OCI-LY1 (cell line): ENCODE results near the gene RANBP17.

Experiments used
- EZH2 ChIP-seq: fragments of 200-600 bp; sonication (generic), shearing (Covaris generic); IDR thresholded peaks from 2 replicates; pipeline ENCODE4 v1.8.0; 2017; ENCODE audit warnings: borderline replicate concordance, mixed run types, mild to moderate bottlenecking, antibody characterized with exemption, low read length, moderate library complexity, mixed read lengths
- TF ChIP-seq, protein P1 (sequence below): fragments of 200-600 bp; sonication (generic), shearing (Covaris generic); IDR thresholded peaks from 2 replicates; pipeline ENCODE4 v1.5.1; 2017; ENCODE audit warnings: mild to moderate bottlenecking, antibody characterized with exemption, low read length, moderate library complexity, mixed read lengths

DNA sequence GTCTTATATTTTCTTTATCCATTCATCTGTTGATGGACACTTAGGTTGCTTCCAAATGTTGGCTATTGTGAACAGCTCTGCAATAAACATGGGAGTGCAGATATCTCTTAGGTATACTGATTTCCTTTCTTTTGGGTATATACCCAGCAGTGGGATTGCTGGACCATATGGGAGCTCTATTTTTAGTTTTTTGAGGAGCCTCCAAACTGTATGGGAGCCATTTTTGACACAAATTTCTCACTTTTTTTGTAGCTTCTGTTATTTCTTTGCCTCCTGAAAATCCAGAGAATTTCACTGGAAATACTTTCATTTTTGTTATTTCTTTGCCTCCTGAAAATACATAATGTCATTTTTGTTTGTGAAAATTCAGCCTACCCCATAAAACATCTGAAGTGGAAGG, 15.0 kb upstream of the RANBP17 start:
- TF ChIP-seq, protein P1, sequence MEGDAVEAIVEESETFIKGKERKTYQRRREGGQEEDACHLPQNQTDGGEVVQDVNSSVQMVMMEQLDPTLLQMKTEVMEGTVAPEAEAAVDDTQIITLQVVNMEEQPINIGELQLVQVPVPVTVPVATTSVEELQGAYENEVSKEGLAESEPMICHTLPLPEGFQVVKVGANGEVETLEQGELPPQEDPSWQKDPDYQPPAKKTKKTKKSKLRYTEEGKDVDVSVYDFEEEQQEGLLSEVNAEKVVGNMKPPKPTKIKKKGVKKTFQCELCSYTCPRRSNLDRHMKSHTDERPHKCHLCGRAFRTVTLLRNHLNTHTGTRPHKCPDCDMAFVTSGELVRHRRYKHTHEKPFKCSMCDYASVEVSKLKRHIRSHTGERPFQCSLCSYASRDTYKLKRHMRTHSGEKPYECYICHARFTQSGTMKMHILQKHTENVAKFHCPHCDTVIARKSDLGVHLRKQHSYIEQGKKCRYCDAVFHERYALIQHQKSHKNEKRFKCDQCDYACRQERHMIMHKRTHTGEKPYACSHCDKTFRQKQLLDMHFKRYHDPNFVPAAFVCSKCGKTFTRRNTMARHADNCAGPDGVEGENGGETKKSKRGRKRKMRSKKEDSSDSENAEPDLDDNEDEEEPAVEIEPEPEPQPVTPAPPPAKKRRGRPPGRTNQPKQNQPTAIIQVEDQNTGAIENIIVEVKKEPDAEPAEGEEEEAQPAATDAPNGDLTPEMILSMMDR, result no peak
- no peak for TF ChIP-seq EZH2
